Right lobe of liver (tissue), 4 donors: ENCODE data around the gene RNF217.

Experiments
- POLR2A ChIP-seq: fragments of 450-650 bp; IDR thresholded peaks from one replicate; pipeline ENCODE4 v1.6.1; 2017; ENCODE audit warnings: antibody characterized with exemption, mild to moderate bottlenecking
- TF ChIP-seq, protein P1 (sequence below), 4 donors: fragments of 200-600 bp in 3 of 4; fragments of 450-650 bp in 1 of 4; IDR thresholded peaks; one replicate each; pipeline versions ENCODE4 v1.5.1 to v1.8.0; 2016 to 2022; ENCODE audit warnings: antibody characterized with exemption in 4 of 4, mild to moderate bottlenecking in 2 of 4
- donor health status: DM: no; HTN: no; CAD: no.
- donor health status: DM: no; HTN: no; CAD: no.
- donor health status: DM: no; HTN: yes; CAD: no.

DNA sequence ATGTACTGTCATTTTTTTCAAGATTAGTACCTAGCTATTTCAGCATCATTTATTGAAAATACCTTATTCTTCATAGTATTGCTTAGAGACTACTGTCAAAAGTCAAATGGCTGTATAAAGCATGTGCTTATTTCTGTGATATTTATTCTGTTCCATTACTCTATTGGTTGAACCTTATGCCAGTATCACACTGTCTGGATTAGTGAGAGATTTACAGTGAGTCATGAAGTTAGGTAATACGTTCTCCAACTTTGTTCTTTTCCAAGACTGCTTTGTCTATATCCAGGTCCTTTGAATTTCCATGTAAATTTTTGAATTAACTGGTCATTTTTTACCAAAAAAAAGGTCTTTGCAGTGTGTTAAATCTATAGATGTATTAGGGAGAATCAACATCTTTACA, 18.6 kb upstream of the RNF217 start:
- TF ChIP-seq, protein P1, sequence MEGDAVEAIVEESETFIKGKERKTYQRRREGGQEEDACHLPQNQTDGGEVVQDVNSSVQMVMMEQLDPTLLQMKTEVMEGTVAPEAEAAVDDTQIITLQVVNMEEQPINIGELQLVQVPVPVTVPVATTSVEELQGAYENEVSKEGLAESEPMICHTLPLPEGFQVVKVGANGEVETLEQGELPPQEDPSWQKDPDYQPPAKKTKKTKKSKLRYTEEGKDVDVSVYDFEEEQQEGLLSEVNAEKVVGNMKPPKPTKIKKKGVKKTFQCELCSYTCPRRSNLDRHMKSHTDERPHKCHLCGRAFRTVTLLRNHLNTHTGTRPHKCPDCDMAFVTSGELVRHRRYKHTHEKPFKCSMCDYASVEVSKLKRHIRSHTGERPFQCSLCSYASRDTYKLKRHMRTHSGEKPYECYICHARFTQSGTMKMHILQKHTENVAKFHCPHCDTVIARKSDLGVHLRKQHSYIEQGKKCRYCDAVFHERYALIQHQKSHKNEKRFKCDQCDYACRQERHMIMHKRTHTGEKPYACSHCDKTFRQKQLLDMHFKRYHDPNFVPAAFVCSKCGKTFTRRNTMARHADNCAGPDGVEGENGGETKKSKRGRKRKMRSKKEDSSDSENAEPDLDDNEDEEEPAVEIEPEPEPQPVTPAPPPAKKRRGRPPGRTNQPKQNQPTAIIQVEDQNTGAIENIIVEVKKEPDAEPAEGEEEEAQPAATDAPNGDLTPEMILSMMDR (IDR thresholded peaks at IDR 0.05), result no peak
- TF ChIP-seq POLR2A, result no peak
